K562 (cell line): Measurements from ENCODE around the gene TBPL2. TPM values are rescaled to one million over a fixed set of nuclear protein-coding genes. Genes with fewer than 3 reads are reported as not detected.

ENCODE experiments used
- ARNT ChIP-seq, 2 experiments: fragments of 450-650 bp; IDR thresholded peaks; 2 replicates each; pipeline ENCODE4 v1.6.1; 2016; ENCODE audit warnings: mild to moderate bottlenecking in 1 of 2
- MAZ ChIP-seq, 2 experiments: fragments of 450-650 bp in 1 of 2; sonication (generic) in 1 of 2; formaldehyde crosslinking; IDR thresholded peaks in 1 of 2; conservative IDR thresholded peaks in 1 of 2; 2 replicates each; pipeline versions ENCODE4 v1.4.0 to v1.5.0; 2020; ENCODE audit warnings: mild to moderate bottlenecking in 1 of 2, missing genetic modification reagents in 1 of 2
- MIER1 ChIP-seq: fragments of 450-650 bp; IDR thresholded peaks from 2 replicates; pipeline ENCODE4 v1.6.1; 2016; ENCODE audit warnings: antibody characterized with exemption, mild to moderate bottlenecking, low read depth
- MYC ChIP-seq, 2 experiments: fragments of 250-450 bp in 1 of 2; sonication (Bioruptor Pico) in 1 of 2; IDR thresholded peaks; 2 replicates each; pipeline versions ENCODE4 v1.5.1 to v1.6.1; 2012 to 2021; ENCODE audit warnings: low read depth in 2 of 2, borderline replicate concordance in 1 of 2, improper control_type of control experiment in 1 of 2, low read length in 1 of 2, mild to moderate bottlenecking in 1 of 2, moderate library complexity in 1 of 2
- SRF ChIP-seq, 2 experiments: fragments of 250-450, 450-650 bp in 1 of 2; sonication (Bioruptor Pico) in 1 of 2; sonication (generic) in 1 of 2; formaldehyde crosslinking; IDR thresholded peaks; 2 replicates each; pipeline versions ENCODE4 v1.5.0 to v1.5.1; 2020 to 2022; ENCODE audit warnings: mild to moderate bottlenecking in 1 of 2, missing genetic modification reagents in 1 of 2
- THRAP3 ChIP-seq: fragments of 450-650 bp; IDR thresholded peaks from 2 replicates; pipeline ENCODE4 v1.6.1; 2016; ENCODE audit warnings: mild to moderate bottlenecking, inconsistent platforms, borderline replicate concordance
- XRCC3 ChIP-seq: fragments of 450-650 bp; IDR thresholded peaks from 2 replicates; pipeline ENCODE4 v1.6.1; 2017; ENCODE audit warnings: mild to moderate bottlenecking, moderate library complexity
- ZNF175 ChIP-seq: fragments of 200-800 bp; sonication (Bioruptor generic); IDR thresholded peaks from 2 replicates; pipeline ENCODE4 v1.6.1; 2016; ENCODE audit warnings: low read depth, mild to moderate bottlenecking, missing genetic modification characterization, missing compliant biosample characterization
- ZNF75A ChIP-seq: fragments of 450-650 bp; formaldehyde crosslinking; IDR thresholded peaks from 2 replicates; pipeline ENCODE4 v1.4.0; 2020; ENCODE audit warnings: mild to moderate bottlenecking
- ZNF76 ChIP-seq: fragments of 250-450 bp; sonication (Bioruptor Pico); IDR thresholded peaks from 2 replicates; pipeline ENCODE4 v1.4.0; 2020; ENCODE audit warnings: mild to moderate bottlenecking, moderate library complexity, borderline replicate concordance
- polyA plus RNA-seq, 8 experiments: library from polyadenylated mRNA; depleted of rRNA in 4 of 8; stranded (reverse) in 5 of 8; unstranded in 3 of 8; fragments of >200 nt; fragmentation: Nextera tagmentation in 2 of 8; fragmentation: Illumina TruSeq in 1 of 8; extraction: Ambion mirVana in 2 of 8; extraction: Trizol in 1 of 8; gene quantifications; 2 replicates each; pipeline versions ENCODE4 v1.2.1 to v1.2.3, GENCODE V29; 2011 to 2014; ENCODE audit warnings: inconsistent platforms in 1 of 8, missing spikeins in 1 of 8
- total RNA-seq, 7 experiments: library from RNA; depleted of rRNA in 6 of 7; stranded (reverse); fragments of >200 nt in 6 of 7; fragmentation: Illumina TruSeq in 2 of 7; extraction: Trizol in 2 of 7; gene quantifications; 2 replicates each; pipeline versions ENCODE4 v1.2.1 to v1.2.3, GENCODE V29; 2011 to 2021; ENCODE audit warnings: low replicate concordance in 1 of 7
- TF ChIP-seq, protein P1 (sequence below), 2 experiments: fragments of 450-650 bp; formaldehyde crosslinking in 1 of 2; IDR thresholded peaks; 2 replicates each; pipeline versions ENCODE4 v1.4.0 to v1.6.1; 2014 to 2020; ENCODE audit warnings: mild to moderate bottlenecking in 2 of 2, borderline replicate concordance in 1 of 2, low read depth in 1 of 2
- TF ChIP-seq, protein P2 (sequence below): sonication (generic); IDR thresholded peaks from 2 replicates; pipeline ENCODE4 v1.6.1; 2016
- TF ChIP-seq, protein P3 (sequence below), 2 experiments: fragments of 150-350 bp in 1 of 2; IDR thresholded peaks; 2 replicates each; pipeline ENCODE4 v1.6.1; 2012 to 2016; ENCODE audit warnings: low read depth in 2 of 2, low read length in 2 of 2, mild to moderate bottlenecking in 1 of 2, moderate library complexity in 1 of 2

TBPL2 gene
- total and polyA plus RNA-seq, 9 of the 15 experiments (the other 6 are each of a cell fraction or from before 2014, with no cell fraction given) = not detected

DNA sequence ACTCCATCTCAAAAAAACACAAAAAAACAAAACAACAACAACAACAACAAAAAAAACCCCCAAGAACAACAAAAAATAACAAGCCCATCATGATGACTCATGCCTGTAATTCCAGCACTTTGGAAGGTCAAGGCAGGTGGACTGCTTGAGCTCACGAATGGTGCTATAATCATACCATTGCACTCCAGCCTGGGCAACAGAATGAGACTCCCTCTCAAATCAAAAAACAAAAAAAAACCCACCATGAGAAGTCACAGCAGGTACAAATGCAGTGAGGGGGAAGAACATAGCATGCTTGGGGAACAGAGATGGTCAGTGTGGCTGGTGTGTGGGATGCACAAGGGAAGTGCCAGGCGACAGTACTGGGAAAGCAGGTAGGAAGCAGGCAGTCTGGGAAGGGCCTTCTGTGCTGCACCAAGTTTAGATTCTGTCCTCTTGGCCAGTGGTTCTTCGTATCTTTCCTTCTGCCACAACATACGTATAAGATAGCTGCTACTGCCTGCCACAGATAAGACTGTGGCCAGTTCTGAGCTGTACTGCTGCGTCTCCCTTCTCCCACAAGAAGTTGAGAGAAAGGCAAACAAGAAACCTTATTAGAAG is 56.8 kb downstream of the TBPL2 start (continued):
- TF ChIP-seq, protein P1, sequence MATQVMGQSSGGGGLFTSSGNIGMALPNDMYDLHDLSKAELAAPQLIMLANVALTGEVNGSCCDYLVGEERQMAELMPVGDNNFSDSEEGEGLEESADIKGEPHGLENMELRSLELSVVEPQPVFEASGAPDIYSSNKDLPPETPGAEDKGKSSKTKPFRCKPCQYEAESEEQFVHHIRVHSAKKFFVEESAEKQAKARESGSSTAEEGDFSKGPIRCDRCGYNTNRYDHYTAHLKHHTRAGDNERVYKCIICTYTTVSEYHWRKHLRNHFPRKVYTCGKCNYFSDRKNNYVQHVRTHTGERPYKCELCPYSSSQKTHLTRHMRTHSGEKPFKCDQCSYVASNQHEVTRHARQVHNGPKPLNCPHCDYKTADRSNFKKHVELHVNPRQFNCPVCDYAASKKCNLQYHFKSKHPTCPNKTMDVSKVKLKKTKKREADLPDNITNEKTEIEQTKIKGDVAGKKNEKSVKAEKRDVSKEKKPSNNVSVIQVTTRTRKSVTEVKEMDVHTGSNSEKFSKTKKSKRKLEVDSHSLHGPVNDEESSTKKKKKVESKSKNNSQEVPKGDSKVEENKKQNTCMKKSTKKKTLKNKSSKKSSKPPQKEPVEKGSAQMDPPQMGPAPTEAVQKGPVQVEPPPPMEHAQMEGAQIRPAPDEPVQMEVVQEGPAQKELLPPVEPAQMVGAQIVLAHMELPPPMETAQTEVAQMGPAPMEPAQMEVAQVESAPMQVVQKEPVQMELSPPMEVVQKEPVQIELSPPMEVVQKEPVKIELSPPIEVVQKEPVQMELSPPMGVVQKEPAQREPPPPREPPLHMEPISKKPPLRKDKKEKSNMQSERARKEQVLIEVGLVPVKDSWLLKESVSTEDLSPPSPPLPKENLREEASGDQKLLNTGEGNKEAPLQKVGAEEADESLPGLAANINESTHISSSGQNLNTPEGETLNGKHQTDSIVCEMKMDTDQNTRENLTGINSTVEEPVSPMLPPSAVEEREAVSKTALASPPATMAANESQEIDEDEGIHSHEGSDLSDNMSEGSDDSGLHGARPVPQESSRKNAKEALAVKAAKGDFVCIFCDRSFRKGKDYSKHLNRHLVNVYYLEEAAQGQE (IDR thresholded peaks at IDR 0.05; ENCODE audit: borderline replicate concordance) = peak; percentile 42; the same call in 1 of the 2 replicates
- TF ChIP-seq, protein P1 (CRISPR knock-in tag; IDR thresholded peaks at IDR 0.05; ENCODE audit: low read depth) = no peak
- TF ChIP-seq MYC (IDR thresholded peaks at IDR 0.05; ENCODE audit: low read depth, low read length) (no peak), MYC (CRISPR knock-in tag; IDR thresholded peaks at IDR 0.05; ENCODE audit: borderline replicate concordance, low read depth) (no peak), MIER1 (no peak; the same call in 1 of the 2 replicates), ZNF76 (no peak), ARNT (IDR thresholded peaks at IDR 0.05) (0 out of 4 replicates have a peak, but pooled peaks of 1 of the 2 experiments have one; percentile 54), ZNF75A (CRISPR knock-in tag) (peak; percentile 78; the same call in 1 of the 2 replicates), THRAP3 (no peak), SRF (CRISPR knock-in tag; IDR thresholded peaks at IDR 0.05) (no peak), MAZ (CRISPR knock-in tag; conservative IDR thresholded peaks at IDR 0.05 in 1 of 2, IDR thresholded peaks at IDR 0.05 in 1 of 2) (peak in 1 of 2 experiments; percentile 49; a peak in 1 of 4 replicates), XRCC3 (no peak), ZNF175 (peak; percentile 54; the same call in 1 of the 2 replicates)
- TF ChIP-seq, protein P2, sequence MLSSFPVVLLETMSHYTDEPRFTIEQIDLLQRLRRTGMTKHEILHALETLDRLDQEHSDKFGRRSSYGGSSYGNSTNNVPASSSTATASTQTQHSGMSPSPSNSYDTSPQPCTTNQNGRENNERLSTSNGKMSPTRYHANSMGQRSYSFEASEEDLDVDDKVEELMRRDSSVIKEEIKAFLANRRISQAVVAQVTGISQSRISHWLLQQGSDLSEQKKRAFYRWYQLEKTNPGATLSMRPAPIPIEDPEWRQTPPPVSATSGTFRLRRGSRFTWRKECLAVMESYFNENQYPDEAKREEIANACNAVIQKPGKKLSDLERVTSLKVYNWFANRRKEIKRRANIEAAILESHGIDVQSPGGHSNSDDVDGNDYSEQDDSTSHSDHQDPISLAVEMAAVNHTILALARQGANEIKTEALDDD = peak; percentile 32; the same call in 1 of the 2 replicates
- TF ChIP-seq, protein P3, sequence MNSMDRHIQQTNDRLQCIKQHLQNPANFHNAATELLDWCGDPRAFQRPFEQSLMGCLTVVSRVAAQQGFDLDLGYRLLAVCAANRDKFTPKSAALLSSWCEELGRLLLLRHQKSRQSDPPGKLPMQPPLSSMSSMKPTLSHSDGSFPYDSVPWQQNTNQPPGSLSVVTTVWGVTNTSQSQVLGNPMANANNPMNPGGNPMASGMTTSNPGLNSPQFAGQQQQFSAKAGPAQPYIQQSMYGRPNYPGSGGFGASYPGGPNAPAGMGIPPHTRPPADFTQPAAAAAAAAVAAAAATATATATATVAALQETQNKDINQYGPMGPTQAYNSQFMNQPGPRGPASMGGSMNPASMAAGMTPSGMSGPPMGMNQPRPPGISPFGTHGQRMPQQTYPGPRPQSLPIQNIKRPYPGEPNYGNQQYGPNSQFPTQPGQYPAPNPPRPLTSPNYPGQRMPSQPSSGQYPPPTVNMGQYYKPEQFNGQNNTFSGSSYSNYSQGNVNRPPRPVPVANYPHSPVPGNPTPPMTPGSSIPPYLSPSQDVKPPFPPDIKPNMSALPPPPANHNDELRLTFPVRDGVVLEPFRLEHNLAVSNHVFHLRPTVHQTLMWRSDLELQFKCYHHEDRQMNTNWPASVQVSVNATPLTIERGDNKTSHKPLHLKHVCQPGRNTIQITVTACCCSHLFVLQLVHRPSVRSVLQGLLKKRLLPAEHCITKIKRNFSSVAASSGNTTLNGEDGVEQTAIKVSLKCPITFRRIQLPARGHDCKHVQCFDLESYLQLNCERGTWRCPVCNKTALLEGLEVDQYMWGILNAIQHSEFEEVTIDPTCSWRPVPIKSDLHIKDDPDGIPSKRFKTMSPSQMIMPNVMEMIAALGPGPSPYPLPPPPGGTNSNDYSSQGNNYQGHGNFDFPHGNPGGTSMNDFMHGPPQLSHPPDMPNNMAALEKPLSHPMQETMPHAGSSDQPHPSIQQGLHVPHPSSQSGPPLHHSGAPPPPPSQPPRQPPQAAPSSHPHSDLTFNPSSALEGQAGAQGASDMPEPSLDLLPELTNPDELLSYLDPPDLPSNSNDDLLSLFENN (IDR thresholded peaks at IDR 0.05; ENCODE audit: low read depth in 2 of 2, low read length in 2 of 2) = peak in 1 of 2 experiments; percentile 89; a peak in 2 of 4 replicates
